HL-60 (cell line): ENCODE results near the gene EPB41.

Experiments
- DNase-seq, 2 experiments: peaks; one replicate each; pipeline ENCODE4 v3.0.0-alpha.2; 2010 to 2020; ENCODE audit warnings: low read depth in 1 of 2, low spot score in 1 of 2
- H3K27ac ChIP-seq: fragments of 250-450 bp; sonication (Bioruptor Pico); replicated peaks from 2 replicates; pipeline ENCODE4 v1.5.1; 2020; ENCODE audit warnings: mild to moderate bottlenecking, moderate library complexity
- H3K27me3 ChIP-seq: fragments of 250-450 bp; sonication (Bioruptor Pico); 2 replicates; pipeline ENCODE4 v1.5.1; 2021; ENCODE audit warnings: mild to moderate bottlenecking, moderate library complexity; ENCODE audit not compliant: insufficient read depth, poor library complexity, severe bottlenecking
- H3K4me3 ChIP-seq: replicated peaks from 2 replicates; pipeline ENCODE4 v1.5.1; 2011; ENCODE audit warnings: mild to moderate bottlenecking, control low read depth, low read length; ENCODE audit not compliant: insufficient read depth
- CTCF ChIP-seq: IDR thresholded peaks from one replicate; pipeline ENCODE4 v1.5.1; 2011; ENCODE audit warnings: low read length, control low read depth, inconsistent platforms; ENCODE audit not compliant: insufficient read depth
- GABPA ChIP-seq: IDR thresholded peaks from 2 replicates; pipeline ENCODE4 v1.6.1; 2012; ENCODE audit warnings: low read depth
- POLR2AphosphoS5 ChIP-seq: IDR thresholded peaks from 2 replicates; pipeline ENCODE4 v1.6.1; 2012; ENCODE audit warnings: low read depth
- SPI1 ChIP-seq: IDR thresholded peaks from 2 replicates; pipeline ENCODE4 v1.6.1; 2012; ENCODE audit warnings: low read depth, mild to moderate bottlenecking, borderline replicate concordance
- TF ChIP-seq, protein P1 (sequence below): IDR thresholded peaks from 2 replicates; pipeline ENCODE4 v1.6.1; 2012; ENCODE audit warnings: low read depth; ENCODE audit not compliant: insufficient replicate concordance

The EPB41 gene

DNA sequence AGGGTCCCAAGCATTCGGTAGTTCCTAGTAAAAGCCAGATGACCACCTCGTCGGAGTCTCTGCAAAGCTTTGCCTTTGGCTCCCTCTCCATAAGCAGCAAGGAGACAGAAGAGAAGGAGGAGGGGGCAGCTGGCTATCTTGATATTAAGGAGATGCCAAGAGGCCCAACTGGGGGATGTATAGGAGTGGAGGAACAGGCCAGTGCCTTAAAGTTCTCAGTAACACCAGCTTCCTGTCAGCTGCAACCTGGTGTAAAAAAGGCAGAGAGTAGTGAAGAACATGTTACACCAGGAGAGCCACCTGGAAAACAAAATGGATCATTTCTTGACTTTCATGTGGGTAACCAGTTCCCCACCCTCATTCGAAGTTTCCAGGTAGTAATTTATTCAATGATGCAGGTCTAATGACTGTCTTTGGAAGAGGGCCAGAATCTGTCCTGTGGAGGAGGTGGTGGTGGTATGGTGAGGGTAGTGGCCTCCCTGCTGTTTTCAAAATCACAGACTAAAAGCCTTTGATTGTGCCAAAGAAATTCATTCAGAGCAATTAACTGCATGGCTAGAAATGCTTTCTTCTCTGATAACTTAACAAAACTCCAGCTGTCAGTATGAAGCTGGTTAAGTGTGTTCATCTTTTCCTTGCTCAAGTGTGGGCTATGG lies 182.0 kb downstream of the EPB41 start:
- TF ChIP-seq CTCF (no peak), SPI1 (no peak), POLR2AphosphoS5 (no peak), GABPA (no peak)
- TF ChIP-seq, protein P1, sequence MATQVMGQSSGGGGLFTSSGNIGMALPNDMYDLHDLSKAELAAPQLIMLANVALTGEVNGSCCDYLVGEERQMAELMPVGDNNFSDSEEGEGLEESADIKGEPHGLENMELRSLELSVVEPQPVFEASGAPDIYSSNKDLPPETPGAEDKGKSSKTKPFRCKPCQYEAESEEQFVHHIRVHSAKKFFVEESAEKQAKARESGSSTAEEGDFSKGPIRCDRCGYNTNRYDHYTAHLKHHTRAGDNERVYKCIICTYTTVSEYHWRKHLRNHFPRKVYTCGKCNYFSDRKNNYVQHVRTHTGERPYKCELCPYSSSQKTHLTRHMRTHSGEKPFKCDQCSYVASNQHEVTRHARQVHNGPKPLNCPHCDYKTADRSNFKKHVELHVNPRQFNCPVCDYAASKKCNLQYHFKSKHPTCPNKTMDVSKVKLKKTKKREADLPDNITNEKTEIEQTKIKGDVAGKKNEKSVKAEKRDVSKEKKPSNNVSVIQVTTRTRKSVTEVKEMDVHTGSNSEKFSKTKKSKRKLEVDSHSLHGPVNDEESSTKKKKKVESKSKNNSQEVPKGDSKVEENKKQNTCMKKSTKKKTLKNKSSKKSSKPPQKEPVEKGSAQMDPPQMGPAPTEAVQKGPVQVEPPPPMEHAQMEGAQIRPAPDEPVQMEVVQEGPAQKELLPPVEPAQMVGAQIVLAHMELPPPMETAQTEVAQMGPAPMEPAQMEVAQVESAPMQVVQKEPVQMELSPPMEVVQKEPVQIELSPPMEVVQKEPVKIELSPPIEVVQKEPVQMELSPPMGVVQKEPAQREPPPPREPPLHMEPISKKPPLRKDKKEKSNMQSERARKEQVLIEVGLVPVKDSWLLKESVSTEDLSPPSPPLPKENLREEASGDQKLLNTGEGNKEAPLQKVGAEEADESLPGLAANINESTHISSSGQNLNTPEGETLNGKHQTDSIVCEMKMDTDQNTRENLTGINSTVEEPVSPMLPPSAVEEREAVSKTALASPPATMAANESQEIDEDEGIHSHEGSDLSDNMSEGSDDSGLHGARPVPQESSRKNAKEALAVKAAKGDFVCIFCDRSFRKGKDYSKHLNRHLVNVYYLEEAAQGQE = no peak
- no peak for DNase-seq

GRCh38 chr1:29099286-29099685 lies 184.9 kb downstream of the EPB41 start:
- TF ChIP-seq GABPA = no peak
- TF ChIP-seq, protein P1 = no peak
- no peak for TF ChIP-seq SPI1
- DNase-seq = no peak
- no peak overlapping the region for H3K4me3 ChIP-seq
- H3K27me3 ChIP-seq = no peaks in the 10 kb centered on the region
- H3K27ac ChIP-seq = no peak overlapping the region

More for the DNA sequence above, 182.0 kb downstream of the EPB41 start:
- no peak overlapping the region for H3K4me3 ChIP-seq
- no peak overlapping the region for H3K27ac ChIP-seq
- no peaks in the 10 kb centered on the region for H3K27me3 ChIP-seq

DNA sequence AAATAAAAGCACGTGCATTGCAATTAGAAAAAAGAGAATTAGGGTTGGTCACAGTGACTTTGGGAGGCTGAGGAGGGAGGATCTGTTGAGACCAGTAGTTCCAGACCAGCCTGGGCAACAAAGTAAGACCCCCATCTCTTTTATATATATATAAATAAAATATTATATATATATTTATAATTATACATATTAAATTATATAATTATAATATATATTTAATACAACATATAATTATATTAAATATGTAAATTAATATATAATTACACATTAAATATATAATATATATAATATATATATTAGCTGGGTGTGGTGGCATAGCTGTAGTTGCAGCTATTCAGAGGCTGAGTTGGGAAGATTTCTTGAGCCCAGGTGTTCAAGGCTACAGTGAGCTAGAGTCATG lies 186.1 kb downstream of the EPB41 start:
- Histone ChIP-seq H3K4me3 (no peak overlapping the region), H3K27ac (no peak overlapping the region), H3K27me3 (no peaks in the 10 kb centered on the region)
- no peak for DNase-seq
- TF ChIP-seq SPI1 (no peak), GABPA (no peak), POLR2AphosphoS5 (no peak), CTCF (no peak)
- TF ChIP-seq, protein P1 = no peak
